ENCODE results near the gene PGLYRP4. TPM values are rescaled to one million over a fixed set of nuclear protein-coding genes. Genes with fewer than 3 reads are reported as not detected.

The PGLYRP4 gene
- total RNA-seq, 2 experiments from 2014 or later = not detected

DNA sequence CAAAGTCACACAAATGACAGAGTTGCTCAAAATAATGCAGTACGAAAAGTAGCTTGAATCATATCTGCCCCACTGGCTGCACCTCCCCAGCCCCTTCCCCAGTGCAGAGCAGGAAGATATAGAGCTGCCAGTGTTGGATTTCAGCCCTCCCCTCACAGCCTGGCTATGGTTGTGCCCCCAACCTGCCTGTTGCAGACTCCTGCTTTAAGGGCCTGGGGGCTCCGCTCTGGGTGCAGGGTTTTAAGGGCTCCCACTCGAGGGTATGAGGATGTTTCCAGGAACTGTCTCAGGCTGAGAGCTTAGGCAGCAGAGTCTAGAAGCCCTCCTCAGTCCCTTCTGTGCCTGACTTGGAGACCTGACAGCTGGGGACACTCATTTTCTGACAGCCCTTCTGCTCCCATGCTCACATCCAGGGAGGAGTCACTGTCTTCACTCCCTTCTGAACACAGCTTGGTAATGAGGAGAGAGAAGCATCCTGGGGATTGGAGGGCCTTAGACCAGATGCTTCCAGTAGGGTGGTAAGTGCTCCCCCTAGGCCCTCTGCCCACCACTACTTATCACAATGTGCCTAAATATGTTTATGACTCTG lies 13.6 kb upstream of the PGLYRP4 start:
- Histone ChIP-seq H2AFZ (ENCODE audit: low read length) (no peak overlapping the region), H3K9me3 (ENCODE audit: low read length) (no peaks in the 10 kb centered on the region), H3K36me3 (ENCODE audit: insufficient read depth, low read length) (no peaks in the 10 kb centered on the region), H3K9me2 (ENCODE audit: insufficient read depth, low read length) (no peaks in the 10 kb centered on the region), H4K20me1 (ENCODE audit: insufficient read depth, low read length) (no peaks in the 10 kb centered on the region), H3K4me1 (ENCODE audit: insufficient read depth, low read length, poor library complexity, severe bottlenecking) (no peaks in the 10 kb centered on the region), H3K4me3 (ENCODE audit: low read depth, low read length, poor library complexity, severe bottlenecking) (no peak overlapping the region), H3K27ac (ENCODE audit: low read depth, low read length, poor library complexity, severe bottlenecking) (no peak overlapping the region), H3K4me2 (ENCODE audit: low read length) (no peak overlapping the region), H3K79me2 (ENCODE audit: insufficient read depth, low read depth, low read length) (no peaks in the 10 kb centered on the region)
- TF ChIP-seq, protein P1, sequence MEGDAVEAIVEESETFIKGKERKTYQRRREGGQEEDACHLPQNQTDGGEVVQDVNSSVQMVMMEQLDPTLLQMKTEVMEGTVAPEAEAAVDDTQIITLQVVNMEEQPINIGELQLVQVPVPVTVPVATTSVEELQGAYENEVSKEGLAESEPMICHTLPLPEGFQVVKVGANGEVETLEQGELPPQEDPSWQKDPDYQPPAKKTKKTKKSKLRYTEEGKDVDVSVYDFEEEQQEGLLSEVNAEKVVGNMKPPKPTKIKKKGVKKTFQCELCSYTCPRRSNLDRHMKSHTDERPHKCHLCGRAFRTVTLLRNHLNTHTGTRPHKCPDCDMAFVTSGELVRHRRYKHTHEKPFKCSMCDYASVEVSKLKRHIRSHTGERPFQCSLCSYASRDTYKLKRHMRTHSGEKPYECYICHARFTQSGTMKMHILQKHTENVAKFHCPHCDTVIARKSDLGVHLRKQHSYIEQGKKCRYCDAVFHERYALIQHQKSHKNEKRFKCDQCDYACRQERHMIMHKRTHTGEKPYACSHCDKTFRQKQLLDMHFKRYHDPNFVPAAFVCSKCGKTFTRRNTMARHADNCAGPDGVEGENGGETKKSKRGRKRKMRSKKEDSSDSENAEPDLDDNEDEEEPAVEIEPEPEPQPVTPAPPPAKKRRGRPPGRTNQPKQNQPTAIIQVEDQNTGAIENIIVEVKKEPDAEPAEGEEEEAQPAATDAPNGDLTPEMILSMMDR (conservative IDR thresholded peaks at IDR 0.05; ENCODE audit: low read length) = no peak
- no peak for TF ChIP-seq EZH2phosphoT487 (IDR thresholded peaks at IDR 0.05; ENCODE audit: borderline replicate concordance, low read depth, low read length)
- no peak for DNase-seq (ENCODE audit: low spot score)
- BruUV-seq (replicated peaks) = no TSS peak
- POLR2A ChIA-PET = no interaction called here
- intact Hi-C loops (cut with micrococcal nuclease; ENCODE audit: unreplicated experiment) = no loop called here
- CTCF ChIA-PET (ENCODE audit: unreplicated experiment) = no interaction called here

DNA sequence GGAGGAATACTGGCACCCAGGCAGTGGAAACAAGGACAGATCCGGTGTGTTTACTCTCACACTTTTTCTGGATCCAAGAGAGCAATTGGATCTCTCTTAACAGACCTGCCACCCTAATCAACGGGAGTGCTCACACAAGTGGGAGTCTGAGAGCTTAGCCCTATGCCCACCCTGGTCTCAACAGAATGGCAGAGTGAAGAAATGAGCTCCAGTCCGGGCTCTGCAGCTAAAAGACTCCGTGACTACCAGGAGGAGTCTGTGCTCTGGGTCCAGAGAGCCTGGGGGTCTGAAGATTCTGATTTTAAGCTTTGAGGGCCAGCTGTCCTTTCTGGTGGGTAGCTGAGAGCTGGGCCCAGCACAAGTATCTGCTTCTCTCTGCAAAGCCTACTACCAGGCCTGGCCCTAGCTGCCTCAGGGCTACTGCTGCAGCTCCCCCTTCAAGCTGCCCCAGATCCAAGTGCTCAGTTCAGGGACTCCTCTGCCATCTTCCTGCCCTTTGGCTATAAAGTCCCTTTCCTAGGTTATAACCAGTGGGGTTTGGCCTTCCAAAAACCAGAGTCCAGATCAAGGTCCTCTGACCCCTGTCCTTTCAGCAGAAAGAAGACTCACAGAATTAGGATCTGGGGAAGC lies 13.0 kb upstream of the PGLYRP4 start:
- H3K4me2 ChIP-seq (ENCODE audit: low read length) = no peak overlapping the region
- intact Hi-C loops (cut with micrococcal nuclease; ENCODE audit: unreplicated experiment) = no loop called here

More for the DNA sequence above, 13.0 kb upstream of the PGLYRP4 start:
- ChIA-PET CTCF (ENCODE audit: unreplicated experiment) (no interaction called here), POLR2A (no interaction called here)
- Histone ChIP-seq H3K4me3 (ENCODE audit: low read depth, low read length, poor library complexity, severe bottlenecking) (no peak overlapping the region), H3K9me2 (ENCODE audit: insufficient read depth, low read length) (no peaks in the 10 kb centered on the region), H3K27ac (ENCODE audit: low read depth, low read length, poor library complexity, severe bottlenecking) (no peak overlapping the region), H3K4me1 (ENCODE audit: insufficient read depth, low read length, poor library complexity, severe bottlenecking) (no peaks in the 10 kb centered on the region), H3K9me3 (ENCODE audit: low read length) (no peaks in the 10 kb centered on the region), H3K79me2 (ENCODE audit: insufficient read depth, low read depth, low read length) (no peaks in the 10 kb centered on the region), H3K36me3 (ENCODE audit: insufficient read depth, low read length) (no peaks in the 10 kb centered on the region), H2AFZ (ENCODE audit: low read length) (no peak overlapping the region), H4K20me1 (ENCODE audit: insufficient read depth, low read length) (no peaks in the 10 kb centered on the region)
- no peak for DNase-seq (ENCODE audit: low spot score)
- no TSS peak for BruUV-seq (replicated peaks)
- no peak for TF ChIP-seq EZH2phosphoT487 (IDR thresholded peaks at IDR 0.05; ENCODE audit: borderline replicate concordance, low read depth, low read length)
- TF ChIP-seq, protein P1 (conservative IDR thresholded peaks at IDR 0.05; ENCODE audit: low read length) = no peak
